ENCODE measurements around the gene KRTAP10-11. TPM values are rescaled to one million over a fixed set of nuclear protein-coding genes. Genes with fewer than 3 reads are reported as not detected.

KRTAP10-11 gene
- total RNA-seq, 2 experiments from 2014 or later = not detected

- H3K27ac Mint-ChIP-seq = no peak overlapping the region
- CTCF ChIA-PET = no interaction called here
- H3K4me1 Mint-ChIP-seq (ENCODE audit: low read depth) = peaks cover 8% of the 10 kb centered on the region
- peaks cover 16% of the 10 kb centered on the region for H3K36me3 Mint-ChIP-seq (ENCODE audit: low read depth)
- ATAC-seq (no peak), DNase-seq (peak; percentile 16)
- POLR2A ChIA-PET = no interaction called here
- H3K4me3 Mint-ChIP-seq = no peak overlapping the region
- no peaks in the 10 kb centered on the region for H3K27me3 Mint-ChIP-seq (ENCODE audit: low read depth)
- H3K9me3 Mint-ChIP-seq (ENCODE audit: insufficient read depth) = peaks cover 22% of the 10 kb centered on the region
These were observed 2.5 kb downstream of the KRTAP10-11 start for GRCh38 chr21:44648557-44649311.

DNA sequence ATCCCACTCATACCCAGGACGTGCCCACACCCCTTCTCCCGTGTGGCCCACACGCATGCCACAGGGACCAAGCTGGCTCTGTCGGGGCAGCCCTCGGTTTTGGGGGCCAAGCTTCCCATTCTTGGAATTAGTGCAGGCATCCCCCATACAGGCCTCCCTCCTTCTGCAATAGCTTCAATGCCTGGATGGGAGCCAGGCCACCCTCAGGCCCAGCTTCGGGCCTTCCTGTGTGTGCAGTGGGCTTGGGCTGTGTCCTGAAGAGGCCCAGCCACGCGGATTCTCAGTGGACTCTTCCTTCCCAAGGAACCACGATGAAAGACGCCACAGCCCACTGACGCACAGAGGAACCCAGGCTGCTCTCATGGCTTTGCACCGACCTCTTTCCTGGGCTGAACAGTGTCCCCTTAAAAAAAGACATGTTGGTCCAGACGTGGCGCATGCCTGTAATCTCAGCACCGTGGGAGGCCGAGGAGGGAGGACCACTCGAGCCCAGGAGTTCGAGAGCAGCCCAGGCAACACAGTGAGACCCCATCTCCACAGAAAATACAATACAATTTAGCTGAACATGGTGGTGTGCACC lies 3.4 kb downstream of the KRTAP10-11 start:
- H3K27me3 Mint-ChIP-seq (ENCODE audit: low read depth) = no peaks in the 10 kb centered on the region
- no peak overlapping the region for H3K4me3 Mint-ChIP-seq
- DNase-seq = peak; percentile 14
- ChIA-PET CTCF (no interaction called here), POLR2A (no interaction called here)
- no peak for ATAC-seq
- H3K9me3 Mint-ChIP-seq (ENCODE audit: insufficient read depth) = peaks cover 19% of the 10 kb centered on the region
- H3K4me1 Mint-ChIP-seq (ENCODE audit: low read depth) = peaks cover 16% of the 10 kb centered on the region
- H3K36me3 Mint-ChIP-seq (ENCODE audit: low read depth) = peaks cover 19% of the 10 kb centered on the region
- no peak overlapping the region for H3K27ac Mint-ChIP-seq

- H3K27ac Mint-ChIP-seq = peak overlapping the region; percentile 40
- POLR2A ChIA-PET = no interaction called here
These were observed 4.2 kb downstream of the KRTAP10-11 start for GRCh38 chr21:44650265-44650972.

DNA sequence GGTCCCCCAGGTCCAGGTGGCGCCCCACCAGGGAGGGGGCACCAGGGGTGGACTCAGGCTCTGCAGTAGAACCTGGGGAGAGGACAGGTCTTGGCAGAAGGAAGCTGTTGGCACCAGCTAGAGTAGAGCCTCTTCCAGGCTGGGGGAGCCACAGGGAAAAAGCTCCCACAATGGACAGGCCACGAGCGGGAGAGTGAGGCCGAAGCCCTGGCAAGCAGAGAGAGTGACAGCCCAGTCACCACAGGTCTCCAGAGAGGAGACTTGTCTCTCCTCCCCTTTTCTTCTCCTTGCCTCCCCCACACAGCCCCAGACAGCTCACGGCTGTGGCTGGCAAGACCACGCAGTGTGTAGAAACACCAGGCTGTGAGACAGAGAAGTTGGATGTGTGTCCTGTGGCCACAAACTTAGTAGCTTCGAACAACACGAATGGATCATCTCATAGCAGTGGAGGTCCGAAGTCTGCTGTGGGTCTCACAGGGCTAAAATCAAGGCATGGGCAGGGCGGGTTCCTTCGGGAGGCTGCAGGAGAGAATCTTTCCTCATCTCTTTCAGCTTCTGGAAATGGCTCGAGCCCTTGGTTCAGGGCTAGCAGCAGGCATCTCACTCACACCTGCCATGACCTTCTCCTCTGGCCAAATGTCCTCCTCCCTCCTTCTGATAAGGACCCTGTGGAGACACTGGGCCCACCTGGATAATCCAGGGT lies 4.9 kb downstream of the KRTAP10-11 start:
- H3K9me3 Mint-ChIP-seq (ENCODE audit: insufficient read depth) = peaks cover 15% of the 10 kb centered on the region
- peak overlapping the region; percentile 16 for H3K27ac Mint-ChIP-seq
- DNase-seq = no peak
- no peak for ATAC-seq
- peaks cover 24% of the 10 kb centered on the region for H3K4me1 Mint-ChIP-seq (ENCODE audit: low read depth)
- ChIA-PET CTCF (interaction anchor here (0.7 kb wide), 1 partner anchor 143 kb away, joined by 3 read pairs; no protein-coding TSS in a partner anchor), POLR2A (no interaction called here)
- no peaks in the 10 kb centered on the region for H3K27me3 Mint-ChIP-seq (ENCODE audit: low read depth)
- H3K4me3 Mint-ChIP-seq = no peak overlapping the region
- peaks cover 28% of the 10 kb centered on the region for H3K36me3 Mint-ChIP-seq (ENCODE audit: low read depth)

More at GRCh38 chr21:44650265-44650972, 4.2 kb downstream of the KRTAP10-11 start:
- H3K27me3 Mint-ChIP-seq (ENCODE audit: low read depth) = no peaks in the 10 kb centered on the region
- CTCF ChIA-PET = interaction anchor here (0.7 kb wide), 1 partner anchor 143 kb away, joined by 3 read pairs; no protein-coding TSS in a partner anchor
- H3K4me1 Mint-ChIP-seq (ENCODE audit: low read depth) = peaks cover 24% of the 10 kb centered on the region
- H3K36me3 Mint-ChIP-seq (ENCODE audit: low read depth) = peaks cover 21% of the 10 kb centered on the region
- DNase-seq (peak; percentile 3), ATAC-seq (no peak)
- H3K9me3 Mint-ChIP-seq (ENCODE audit: insufficient read depth) = peaks cover 13% of the 10 kb centered on the region
- H3K4me3 Mint-ChIP-seq = no peak overlapping the region

GRCh38 chr21:44653123-44653522 lies 6.9 kb downstream of the KRTAP10-11 start:
- ChIA-PET POLR2A (interaction anchor here (0.8 kb wide), 1 partner anchor 34 kb away, joined by 3 read pairs; no protein-coding TSS in a partner anchor), CTCF (no interaction called here)
- Mint-ChIP-seq H3K9me3 (ENCODE audit: insufficient read depth) (peaks cover 34% of the 10 kb centered on the region), H3K4me3 (no peak overlapping the region), H3K27me3 (ENCODE audit: low read depth) (no peaks in the 10 kb centered on the region), H3K27ac (no peak overlapping the region), H3K4me1 (ENCODE audit: low read depth) (peaks cover 41% of the 10 kb centered on the region), H3K36me3 (ENCODE audit: low read depth) (peaks cover 46% of the 10 kb centered on the region)
- DNase-seq (no peak), ATAC-seq (no peak)

DNA sequence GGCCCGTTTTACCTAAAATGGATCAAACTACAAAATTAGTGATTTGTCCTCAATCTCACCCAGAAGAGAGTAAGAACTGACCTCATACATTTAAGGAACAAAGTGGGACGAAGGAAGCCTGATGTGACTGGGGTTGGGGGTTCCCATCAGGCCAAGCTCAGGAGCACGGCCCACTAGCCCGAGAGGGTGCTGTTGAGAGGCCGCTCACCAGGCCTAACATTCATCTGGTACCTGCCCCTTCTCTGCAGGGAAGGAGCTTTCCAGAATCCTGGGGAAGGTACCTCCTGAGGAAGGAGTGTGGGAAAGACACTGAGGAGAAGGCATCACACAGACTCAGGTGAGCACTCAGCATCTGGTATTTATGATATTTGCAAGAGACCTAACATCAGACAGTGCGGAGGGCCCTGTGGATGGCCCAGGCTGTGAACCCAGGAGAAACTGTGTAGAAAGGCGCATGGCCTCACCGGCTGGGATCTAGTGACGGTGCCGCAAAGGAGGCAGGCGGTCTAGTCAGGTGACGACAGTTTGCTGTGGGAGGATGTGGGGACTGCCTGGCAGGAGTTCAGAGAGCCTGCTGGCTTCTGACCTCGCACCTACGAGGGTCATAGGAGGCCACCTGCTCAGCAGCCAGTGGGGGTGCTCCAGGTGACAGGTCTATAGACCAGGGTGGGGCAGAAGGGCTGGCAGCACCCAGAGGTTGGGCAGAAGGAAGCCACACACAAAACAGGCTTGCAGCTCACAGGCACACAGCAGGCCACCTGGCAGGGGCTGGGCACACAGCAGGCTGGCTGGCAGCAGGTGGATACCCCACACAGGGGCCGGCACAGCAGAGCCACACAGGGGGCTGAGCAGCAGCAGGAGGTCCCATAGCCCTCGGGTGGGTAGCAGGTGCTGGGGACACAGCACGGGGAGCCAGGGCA lies 7.7 kb downstream of the KRTAP10-11 start:
- Mint-ChIP-seq H3K27me3 (ENCODE audit: low read depth) (no peaks in the 10 kb centered on the region), H3K27ac (peak overlapping the region; percentile 77), H3K4me1 (ENCODE audit: low read depth) (peaks cover 49% of the 10 kb centered on the region), H3K36me3 (ENCODE audit: low read depth) (peaks cover 54% of the 10 kb centered on the region), H3K4me3 (no peak overlapping the region), H3K9me3 (ENCODE audit: insufficient read depth) (peaks cover 40% of the 10 kb centered on the region)
- ChIA-PET POLR2A (interaction anchor here (0.6 to 0.8 kb wide), 2 partner anchors 35 to 655 kb away, joined by 3 read pairs; no protein-coding TSS in a partner anchor), CTCF (interaction anchor here (1.4 kb wide), 1 partner anchor 8 kb away, joined by 4 read pairs; no protein-coding TSS in a partner anchor)
- ATAC-seq = no peak
- DNase-seq = peak; percentile 45

DNA sequence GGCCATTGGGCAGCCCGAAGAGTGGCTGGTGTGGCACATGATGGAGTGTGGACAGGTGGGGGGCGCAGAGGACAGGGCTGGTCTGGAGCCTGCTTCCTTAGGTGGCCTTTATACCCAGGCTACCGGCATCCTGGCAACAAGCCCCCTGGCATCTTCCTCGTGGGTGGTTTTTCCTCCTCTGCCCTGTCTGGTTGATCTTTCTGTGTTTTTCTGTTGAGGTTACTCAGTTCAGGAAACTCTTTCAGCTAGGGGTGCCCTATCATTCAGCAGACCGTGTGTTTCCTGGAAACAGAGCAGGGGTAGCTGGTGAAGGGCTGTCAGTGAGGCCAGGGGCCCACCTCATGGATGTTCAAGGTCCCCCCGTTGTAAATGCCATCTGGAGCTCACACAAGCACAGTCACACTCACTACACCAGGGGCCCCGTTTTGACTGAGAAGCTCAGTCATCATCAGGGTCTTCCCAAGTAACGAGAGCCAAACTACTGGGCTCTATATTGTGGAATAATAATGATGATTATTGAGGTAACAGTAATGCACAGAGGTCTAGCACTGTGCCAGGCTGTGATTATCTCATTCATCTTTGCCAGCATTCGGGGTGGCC lies 8.5 kb downstream of the KRTAP10-11 start, which contains the start of gene KRTAP12-4:
TSS of gene KRTAP12-4 (minus strand) at position 84 of the 600 bp plus-strand sequence. CDS start at position 39, 45 bp downstream.
- Mint-ChIP-seq H3K27ac (peak within 1 kb of the TSS; percentile 77), H3K36me3 (ENCODE audit: low read depth) (peaks cover 59% of the 10 kb centered on the region), H3K4me3 (no peak within 1 kb of the TSS), H3K27me3 (ENCODE audit: low read depth) (no peaks in the 10 kb centered on the region), H3K4me1 (ENCODE audit: low read depth) (peaks cover 57% of the 10 kb centered on the region), H3K9me3 (ENCODE audit: insufficient read depth) (peaks cover 46% of the 10 kb centered on the region)
- no peak for DNase-seq
- ChIA-PET POLR2A (no interaction called here), CTCF (interaction anchor here (1.4 to 1.8 kb wide), 2 partner anchors 9 to 144 kb away, joined by 4 read pairs; no protein-coding TSS in a partner anchor)
- ATAC-seq = no peak

GRCh38 chr21:44656868-44657267 lies 10.7 kb downstream of the KRTAP10-11 start:
- Mint-ChIP-seq H3K27me3 (ENCODE audit: low read depth) (no peaks in the 10 kb centered on the region), H3K27ac (peak overlapping the region; percentile 96), H3K4me3 (peak overlapping the region; percentile 63), H3K4me1 (ENCODE audit: low read depth) (peaks cover 59% of the 10 kb centered on the region), H3K9me3 (ENCODE audit: insufficient read depth) (peaks cover 60% of the 10 kb centered on the region), H3K36me3 (ENCODE audit: low read depth) (peaks cover 69% of the 10 kb centered on the region)
- DNase-seq (no peak), ATAC-seq (no peak)
- CTCF ChIA-PET = interaction anchor here (1.1 kb wide), 1 partner anchor 53 kb away, joined by 3 read pairs; no protein-coding TSS in a partner anchor
- POLR2A ChIA-PET = interaction anchor here (1.0 kb wide), 1 partner anchor 9 kb away, joined by 3 read pairs; no protein-coding TSS in a partner anchor

DNA sequence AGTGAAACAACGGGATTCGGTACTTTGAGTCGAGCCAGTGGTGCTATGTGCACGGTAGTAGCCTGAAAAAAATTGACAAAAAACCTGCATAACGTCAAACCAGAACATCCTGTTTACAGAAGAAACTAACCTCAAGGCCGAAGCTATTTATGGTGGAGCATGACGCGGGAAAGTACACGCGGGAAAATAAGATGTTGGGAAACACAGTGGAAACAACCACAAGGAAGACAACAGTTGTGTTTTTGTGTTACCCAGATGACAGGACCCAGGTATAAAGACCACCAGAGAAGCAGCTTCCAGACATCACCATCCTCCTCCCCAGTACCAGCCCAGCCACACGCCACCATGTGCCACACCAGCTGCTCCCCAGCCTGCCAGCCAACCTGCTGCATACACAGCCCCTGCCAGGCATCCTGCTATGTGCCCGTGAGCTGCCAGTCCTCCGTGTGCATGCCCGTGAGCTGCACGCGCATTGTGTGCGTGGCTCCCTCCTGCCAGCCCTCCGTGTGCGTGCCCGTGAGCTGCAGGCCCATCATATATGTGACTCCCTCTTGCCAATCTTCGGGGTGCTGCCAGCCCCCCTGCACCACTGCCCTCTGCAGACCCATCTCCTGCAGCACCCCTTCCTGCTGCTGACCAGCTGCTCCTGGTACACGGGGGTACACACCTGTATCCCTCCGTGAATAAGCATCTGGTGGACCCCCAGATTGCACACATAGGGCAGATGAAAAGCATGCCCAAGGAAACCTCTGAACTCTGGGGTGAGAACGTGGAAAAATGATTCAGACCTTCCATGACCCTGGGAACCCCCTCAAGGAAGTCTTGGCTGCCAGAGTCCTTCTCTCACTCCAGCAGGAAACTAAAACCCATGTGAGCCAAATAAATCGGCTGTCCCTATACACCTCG lies 11.7 kb downstream of the KRTAP10-11 start, which contains the start of gene KRTAP12-3:
TSS of gene KRTAP12-3 (plus strand) at position 298 of the 906 bp plus-strand sequence. CDS start at position 346, 48 bp downstream.
- peak within 1 kb of the TSS; percentile 63 for H3K4me3 Mint-ChIP-seq
- ChIA-PET CTCF (interaction anchor here (0.7 to 2.1 kb wide), 5 partner anchors 11 to 85 kb away, joined by 3 to 7 read pairs (median 3); no protein-coding TSS in a partner anchor), POLR2A (interaction anchor here (1.0 kb wide), 1 partner anchor 10 kb away, joined by 3 read pairs; no protein-coding TSS in a partner anchor)
- H3K27ac Mint-ChIP-seq = peak within 1 kb of the TSS; percentile 96
- H3K27me3 Mint-ChIP-seq (ENCODE audit: low read depth) = peaks cover 3% of the 10 kb centered on the region
- peak; percentile 74 for ATAC-seq
- H3K36me3 Mint-ChIP-seq (ENCODE audit: low read depth) = peaks cover 69% of the 10 kb centered on the region
- peaks cover 61% of the 10 kb centered on the region for H3K9me3 Mint-ChIP-seq (ENCODE audit: insufficient read depth)
- peaks cover 59% of the 10 kb centered on the region for H3K4me1 Mint-ChIP-seq (ENCODE audit: low read depth)
- DNase-seq = peak; percentile 64

All from activated CD8-positive, alpha-beta T cell treated with anti-CD3 and anti-CD28 coated beads, Interleukin-2, amount 10 ng/mL, durations not matched to agents 7 days and 5 days (primary cell).